ENCODE measurements around the gene CUTA.

GRCh38 chr6:33412140-33413009, 5.5 kb downstream of the CUTA start:
- TF ChIP-seq EZH2 (IDR thresholded peaks at IDR 0.05; ENCODE audit: insufficient read depth, poor library complexity, severe bottlenecking) (no peak), EZH2phosphoT487 (IDR thresholded peaks at IDR 0.05; ENCODE audit: insufficient read depth, low read depth) (no peak)

Measured in GM23248 (cell line).